GM03348 (cell line): ENCODE results near the gene FBXL16.
A peak's percentile ranks its signal among the peaks of the same experiment; 100 is the strongest.

Experiments
- DNase-seq: peaks from one replicate; pipeline ENCODE4 v3.0.0; 2012; ENCODE audit warnings: low spot score

The FBXL16 gene

DNA sequence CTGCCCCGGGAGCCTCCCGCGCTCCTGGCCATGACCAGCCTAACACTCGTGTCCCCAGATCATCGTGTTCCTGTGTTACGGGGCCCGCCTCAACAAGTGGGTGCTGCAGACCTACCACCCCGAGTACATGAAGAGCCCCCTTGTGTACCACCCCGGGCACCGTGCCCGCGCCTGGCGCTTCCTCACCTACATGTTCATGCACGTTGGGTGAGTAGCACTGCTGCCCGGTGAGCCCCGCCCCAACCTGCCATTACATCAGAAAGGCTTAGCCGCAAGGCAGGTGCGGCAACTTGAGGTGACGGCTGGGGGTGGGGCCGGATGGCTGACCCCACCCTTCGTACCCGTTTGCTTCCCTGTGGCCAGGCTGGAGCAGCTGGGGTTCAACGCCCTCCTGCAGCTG is 28.7 kb downstream of the FBXL16 start:
- no peak for DNase-seq

DNA sequence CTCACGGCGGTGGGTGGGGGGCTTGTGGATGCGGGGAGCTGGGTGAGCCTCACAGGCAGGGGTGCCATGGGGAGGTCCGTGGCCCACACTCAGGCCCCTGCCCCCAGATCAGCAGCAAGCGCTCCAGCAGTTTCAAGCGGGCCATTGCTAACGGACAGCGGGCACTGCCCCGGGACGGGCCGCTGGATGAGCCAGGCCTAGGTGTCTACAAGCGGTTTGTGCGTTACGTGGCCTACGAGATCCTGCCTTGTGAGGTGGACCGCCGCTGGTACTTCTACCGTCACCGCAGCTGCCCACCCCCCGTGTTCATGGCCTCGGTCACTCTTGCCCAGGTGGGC is 29.1 kb downstream of the FBXL16 start:
- DNase-seq: no peak

DNA sequence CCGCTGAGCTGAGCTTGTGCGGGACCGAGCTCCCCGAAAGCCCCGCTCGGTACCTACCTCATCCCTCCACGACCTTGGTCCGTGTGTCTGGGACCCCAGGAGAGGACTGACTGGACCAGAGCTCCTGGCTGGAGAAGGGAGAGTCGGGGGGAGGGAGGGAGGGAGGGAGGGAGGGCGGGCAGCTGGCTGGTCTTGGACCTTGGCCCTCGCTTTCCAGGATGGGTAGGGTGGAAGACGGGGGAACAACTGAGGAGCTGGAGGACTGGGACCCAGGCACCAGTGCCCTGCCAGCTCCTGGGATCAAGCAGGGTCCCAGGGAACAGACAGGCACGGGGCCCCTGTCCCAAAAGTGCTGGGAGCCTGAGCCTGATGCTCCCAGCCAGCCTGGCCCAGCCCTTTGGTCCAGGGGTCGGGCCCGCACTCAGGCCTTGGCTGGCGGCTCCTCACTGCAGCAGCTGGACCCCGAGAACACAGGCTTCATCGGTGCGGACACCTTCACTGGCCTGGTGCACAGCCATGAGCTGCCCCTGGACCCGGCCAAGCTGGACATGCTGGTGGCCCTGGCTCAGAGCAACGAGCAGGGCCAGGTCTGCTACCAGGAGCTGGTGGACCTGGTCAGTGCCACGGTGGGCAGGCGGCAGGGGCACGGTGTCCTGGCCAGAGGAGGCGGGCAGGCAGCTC is 29.6 kb downstream of the FBXL16 start:
- peak; percentile 18 for DNase-seq

DNA sequence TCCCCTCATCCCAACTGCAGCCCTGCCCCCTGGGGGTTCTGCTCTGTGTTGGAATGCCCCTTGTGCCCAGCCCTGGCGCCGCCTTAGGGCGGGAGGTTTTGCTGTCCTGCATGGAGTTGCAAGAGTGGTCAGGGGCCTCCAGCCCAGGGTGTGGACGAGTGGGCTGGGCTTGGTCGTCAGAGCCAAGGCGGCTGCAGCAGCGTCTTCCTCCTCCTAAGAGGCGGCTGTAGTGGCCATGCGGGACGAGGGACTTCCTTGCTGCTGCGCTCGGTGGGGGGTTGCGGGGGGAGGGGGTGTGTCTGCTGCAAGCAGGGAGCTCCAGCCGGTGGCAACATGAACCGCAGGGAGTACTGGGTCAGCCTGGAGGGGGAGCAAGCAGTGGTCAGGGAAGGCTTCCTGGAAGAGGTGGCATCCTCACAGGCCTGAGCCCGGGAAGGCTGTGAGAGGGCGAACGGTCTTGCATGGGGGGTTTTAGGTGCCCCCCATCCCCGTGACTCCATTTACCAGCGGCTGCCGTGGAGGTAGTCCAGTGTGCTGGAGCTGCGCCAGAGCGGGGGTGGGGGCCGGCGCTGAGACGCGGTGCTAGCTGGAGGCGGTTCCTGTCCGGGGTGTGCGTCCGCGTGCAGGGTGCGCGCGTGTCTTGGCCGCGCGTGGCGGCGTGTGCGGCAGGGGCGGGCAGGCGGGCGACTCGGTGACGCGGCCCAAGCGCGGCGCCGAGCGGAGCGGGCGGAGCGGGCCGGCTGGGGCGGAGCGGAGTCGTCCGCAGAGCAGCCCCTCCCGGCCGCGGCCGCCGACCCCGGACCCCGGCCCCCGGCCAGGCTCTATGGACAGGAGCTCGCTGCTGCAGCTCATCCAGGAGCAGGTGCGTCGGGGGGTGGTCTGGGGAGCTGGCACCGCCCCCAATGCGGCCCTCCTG is 30.4 kb downstream of the FBXL16 start, which contains the start of gene RHBDL1:
Gene RHBDL1, plus strand, starts transcription at position 704 of the 916 bp plus-strand sequence. Its CDS starts 120 bp downstream, at position 824.
- DNase-seq: peak; percentile 68

DNA sequence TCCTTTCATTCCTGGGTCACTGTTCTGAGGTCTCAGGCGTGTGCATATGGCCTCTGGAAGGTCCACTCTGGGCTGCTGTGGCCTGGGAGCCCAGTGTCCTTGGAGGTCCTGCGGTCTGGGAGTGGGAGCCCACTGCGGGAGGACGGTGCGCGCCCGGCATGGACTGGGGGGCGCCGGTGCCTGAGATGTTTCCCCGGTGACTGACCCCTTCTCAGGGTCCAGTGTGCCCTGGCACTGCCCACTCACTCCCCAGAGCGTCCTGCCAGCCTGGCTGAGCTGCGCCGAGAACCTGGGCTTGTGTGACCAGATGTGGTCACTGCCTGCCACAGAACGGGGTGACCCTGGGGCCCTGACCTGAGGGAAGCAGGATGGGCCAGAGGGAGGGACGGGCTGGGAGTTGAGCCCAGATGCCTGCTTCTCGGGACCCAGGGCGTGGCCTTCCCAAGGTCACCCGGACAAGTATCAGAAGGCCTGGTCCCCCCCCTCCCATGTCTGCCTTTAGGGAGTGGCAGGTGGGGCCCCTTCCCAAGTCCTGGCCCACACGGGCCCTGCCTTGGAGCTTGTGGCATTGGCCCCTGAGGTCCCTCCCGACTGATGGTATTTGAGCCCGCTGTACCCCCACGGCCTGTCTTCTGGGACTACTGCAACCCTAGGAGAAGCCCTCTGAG is 31.3 kb downstream of the FBXL16 start:
- DNase-seq: no peak

DNA sequence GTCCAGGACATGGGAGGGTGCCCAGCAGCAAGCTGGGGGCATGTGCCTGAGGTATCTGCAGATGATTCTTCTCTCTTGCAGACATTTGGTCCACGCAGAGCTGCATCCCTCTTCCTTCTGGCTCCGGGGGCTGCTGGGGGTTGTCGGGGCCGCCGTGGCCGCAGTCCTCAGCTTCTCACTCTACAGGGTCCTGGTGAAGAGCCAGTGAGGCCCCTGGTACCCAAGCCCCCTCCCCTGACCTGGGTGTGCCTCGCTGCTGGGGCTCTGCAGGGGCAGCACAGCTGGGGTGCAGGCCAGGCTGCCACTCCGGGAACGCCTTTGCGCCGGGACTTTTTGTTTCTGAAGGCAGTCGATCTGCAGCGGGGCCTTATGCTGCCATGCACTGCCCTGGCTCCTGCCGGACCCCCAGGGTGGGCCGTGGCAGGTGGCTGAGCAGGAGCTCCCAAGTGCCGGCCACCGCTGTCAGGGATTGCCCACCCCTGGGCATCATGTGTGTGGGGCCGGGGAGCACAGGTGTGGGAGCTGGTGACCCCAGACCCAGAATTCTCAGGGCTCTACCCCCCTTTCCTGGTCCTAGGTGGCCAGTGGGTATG is 32.1 kb downstream of the FBXL16 start:
- no peak for DNase-seq

DNA sequence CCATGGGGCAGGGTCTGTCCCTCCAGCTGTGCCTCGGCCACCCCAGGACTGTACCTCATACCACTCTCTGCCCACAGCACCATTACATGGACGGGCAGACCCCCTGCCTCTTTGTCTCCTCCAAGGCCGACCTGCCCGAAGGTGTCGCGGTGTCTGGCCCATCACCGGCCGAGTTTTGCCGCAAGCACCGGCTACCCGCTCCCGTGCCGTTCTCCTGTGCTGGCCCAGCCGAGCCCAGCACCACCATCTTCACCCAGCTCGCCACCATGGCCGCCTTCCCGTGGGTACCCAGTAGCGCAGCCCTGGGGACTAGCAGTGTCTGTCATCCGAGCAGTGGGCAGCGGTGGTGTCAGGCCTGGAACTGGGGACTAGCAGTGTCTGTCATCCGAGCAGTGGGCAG is 32.8 kb downstream of the FBXL16 start:
- DNase-seq: no peak

DNA sequence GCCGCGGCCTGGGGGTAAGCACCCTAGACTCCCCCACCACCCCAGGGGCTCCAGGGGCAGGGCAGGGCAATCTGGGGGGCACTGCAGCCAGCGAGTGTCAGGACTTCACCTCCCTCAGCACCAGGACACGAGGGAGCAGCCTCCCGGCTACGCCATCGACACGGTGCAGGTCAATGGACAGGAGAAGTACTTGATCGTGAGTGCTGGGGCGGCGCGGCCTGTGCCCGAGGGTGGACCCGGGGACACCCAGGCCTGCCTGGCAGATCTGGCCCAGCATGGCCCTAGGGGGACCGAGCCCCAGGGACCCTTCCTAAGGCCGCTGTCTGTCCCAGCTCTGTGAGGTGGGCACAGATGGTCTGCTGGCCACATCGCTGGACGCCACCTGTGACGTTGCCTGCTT is 33.2 kb downstream of the FBXL16 start:
- no peak for DNase-seq

DNA sequence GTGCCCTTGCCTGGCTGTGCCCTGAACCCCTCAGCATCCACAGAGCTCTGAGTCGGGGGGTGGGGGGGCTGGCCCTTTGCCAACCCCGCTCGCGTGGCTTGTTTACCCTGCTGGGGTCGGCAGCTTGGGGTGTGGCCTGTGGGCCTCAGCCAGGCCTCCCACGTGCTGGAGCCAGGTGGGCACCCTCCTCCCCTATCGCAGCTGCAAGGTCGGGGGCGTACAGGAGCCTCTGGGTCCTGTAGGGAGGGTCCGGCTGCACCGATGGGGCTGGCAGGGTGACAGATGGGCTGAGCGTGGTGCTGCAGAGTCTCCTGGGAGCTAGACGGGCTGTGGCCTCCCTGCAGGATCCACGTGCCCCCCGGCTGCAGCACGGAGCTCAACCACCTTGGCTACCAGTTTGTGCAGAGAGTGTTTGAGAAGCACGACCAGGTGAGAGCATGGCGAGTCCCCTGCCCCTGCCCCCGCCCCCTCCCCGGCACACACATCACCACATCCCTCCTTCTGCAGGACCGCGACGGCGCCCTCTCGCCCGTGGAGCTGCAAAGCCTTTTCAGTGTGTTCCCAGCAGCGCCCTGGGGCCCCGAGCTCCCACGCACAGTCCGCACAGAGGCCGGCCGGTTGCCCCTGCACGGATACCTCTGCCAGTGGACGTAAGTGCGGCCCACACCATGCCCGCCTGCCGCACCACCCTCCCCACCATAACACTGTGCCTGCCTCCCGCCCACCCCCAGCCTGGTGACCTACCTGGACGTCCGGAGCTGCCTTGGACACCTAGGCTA is 34.1 kb downstream of the FBXL16 start:
- DNase-seq: no peak

DNA sequence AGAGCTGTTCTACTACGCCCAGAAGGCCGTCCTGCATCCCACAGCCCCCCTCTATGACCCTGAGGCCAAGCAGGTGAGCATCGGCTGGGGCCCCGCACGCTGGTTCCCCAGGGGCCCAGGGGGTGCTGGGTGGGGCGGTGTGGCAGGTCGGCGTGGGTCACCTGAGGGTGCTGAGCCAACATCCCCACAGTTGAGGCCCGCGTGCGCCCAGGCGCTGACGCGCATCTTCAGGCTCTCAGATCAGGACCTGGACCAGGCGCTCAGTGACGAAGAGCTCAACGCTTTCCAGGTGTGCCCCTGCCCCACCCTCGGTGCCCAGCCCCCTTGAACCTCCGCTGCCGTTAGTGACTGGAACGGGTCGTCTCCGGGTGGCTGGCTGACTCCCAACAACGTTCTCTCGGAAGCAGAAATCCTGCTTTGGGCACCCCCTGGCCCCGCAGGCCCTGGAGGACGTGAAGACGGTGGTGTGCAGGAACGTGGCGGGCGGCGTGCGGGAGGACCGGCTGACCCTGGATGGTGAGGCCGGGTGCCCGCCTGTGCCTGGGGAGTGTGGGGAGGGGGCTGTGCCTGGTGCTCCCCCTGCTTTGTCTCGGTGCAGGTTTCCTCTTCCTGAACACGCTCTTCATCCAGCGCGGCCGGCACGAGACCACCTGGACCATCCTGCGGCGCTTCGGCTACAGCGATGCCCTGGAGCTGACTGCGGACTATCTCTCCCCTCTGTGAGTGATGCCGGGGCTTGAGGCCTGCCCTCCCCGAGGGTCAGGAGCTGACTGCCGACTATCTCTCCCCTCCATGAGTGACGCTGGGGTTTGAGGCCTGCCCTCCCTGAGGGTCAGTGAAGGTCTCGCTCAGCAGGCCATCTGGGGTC is 34.9 kb downstream of the FBXL16 start:
- DNase-seq: no peak

DNA sequence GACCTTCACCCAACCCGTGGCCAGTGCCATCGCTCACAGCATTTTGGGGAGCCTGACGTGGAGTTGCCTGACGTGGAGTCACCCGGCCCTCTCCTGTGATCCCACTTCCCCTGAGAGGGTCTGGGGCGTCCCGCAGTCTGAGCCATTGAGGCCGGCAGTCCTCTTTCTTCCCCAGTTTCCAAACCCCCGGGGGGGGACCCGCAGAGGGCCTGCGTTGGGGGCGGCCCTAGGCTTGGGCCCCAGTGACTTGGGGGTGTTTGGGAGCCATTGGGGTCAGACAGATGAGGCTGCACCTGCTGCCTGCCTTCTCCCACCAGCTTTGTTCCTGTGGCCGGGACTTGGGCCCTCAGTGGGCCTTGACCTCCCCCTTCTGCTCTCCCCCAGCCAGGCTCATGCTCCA is 35.9 kb downstream of the FBXL16 start:
- DNase-seq: no peak

DNA sequence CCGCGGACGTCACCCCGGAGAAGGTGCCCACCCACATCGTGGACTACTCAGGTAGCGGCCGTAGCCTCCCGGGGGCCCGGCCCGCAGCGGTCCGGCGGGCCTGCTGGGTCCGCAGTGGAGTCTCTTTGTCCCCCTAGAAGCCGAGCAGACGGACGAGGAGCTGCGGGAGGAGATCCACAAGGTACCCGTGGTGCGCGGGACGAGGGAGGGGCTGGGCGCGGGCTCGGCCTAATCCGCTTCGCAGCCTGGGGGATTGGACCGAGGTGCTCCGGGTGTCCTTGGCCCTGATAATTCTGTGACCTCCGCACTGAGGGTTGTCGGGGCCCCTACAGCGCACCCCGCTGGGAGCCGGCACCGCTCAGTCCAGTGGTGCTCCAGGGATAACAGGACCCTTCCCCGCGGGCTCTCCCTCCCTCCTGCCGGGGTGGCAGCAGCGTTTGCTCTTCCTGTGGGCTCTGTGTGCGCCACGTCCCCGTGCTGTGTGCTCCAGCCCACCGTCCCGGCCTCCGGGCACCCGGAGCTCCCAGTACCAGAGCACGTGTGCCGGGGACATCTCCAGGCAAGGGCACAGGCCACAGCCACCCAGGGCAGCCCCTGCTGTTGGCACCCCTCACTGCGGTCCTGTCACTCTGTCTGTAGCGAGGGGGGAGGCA is 37.0 kb downstream of the FBXL16 start:
- DNase-seq: peak; percentile 28

DNA sequence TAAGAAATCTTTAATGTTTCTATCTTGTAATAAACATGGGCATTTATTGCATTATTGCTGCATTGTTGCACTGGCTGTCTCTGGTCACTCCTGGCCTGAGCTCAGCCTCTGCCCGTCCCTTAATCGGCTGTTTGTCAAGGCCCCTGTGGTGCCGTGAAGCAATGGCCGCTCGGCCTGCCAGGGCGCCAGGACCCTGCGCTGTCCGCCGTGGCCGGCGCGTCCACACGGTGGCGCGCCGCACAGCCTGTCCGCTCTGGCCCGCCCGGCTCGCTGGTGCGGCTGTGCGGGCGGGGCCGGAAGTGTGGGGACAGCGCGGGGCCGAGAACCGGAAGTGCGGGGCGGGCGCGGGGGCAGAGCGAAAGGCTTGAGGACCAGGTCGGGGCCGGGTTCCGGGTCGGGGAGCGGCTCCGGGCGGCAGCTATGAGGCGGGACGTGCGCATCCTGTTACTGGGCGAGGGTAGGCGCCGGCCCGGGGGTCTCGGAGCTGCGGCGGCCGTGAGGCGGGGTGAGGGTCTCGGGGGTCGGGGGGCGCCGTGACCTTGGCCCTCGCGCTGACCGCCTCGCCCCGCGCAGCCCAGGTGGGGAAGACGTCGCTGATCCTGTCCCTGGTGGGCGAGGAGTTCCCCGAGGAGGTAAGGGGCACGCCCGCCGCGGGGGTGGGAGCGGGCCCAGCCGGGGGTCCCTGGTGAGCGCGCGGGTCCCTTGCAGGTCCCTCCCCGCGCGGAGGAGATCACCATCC is 37.7 kb downstream of the FBXL16 start, which contains the start of gene RHOT2:
Gene RHOT2, plus strand, starts transcription at position 353 of the 739 bp plus-strand sequence. Its CDS starts 68 bp downstream, at position 421.
- DNase-seq: peak; percentile 96

DNA sequence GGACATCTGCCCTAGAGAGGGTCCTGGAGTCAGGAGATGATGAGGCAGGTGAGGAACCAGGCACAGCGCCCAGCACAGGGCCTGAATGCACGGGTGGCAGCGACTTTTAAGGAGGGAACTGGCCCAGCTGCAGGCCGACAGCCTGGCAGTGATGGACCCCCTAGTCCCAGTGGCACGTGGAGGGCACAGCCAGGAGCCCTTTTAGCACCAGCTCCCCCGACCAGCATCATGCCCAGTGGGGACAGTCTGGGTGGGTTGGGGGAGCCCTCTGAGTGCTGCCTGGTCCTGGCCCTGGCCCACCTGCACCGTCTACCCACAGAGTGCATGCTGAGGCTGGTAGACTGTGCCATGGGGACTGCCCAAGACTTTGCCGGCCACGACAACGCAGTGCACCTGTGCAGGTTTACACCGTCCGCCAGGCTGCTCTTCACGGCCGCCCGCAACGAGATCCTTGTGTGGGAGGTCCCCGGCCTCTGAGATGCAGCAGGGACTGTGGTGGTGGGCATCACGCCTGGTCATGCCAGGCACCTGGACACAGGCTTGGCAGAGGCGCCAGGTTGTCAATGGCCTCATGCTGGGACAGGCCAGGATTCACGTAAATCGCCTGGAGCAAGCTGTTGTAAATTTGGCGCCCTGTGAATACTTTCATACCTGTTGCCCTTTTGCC is 38.4 kb downstream of the FBXL16 start:
- DNase-seq: no peak

DNA sequence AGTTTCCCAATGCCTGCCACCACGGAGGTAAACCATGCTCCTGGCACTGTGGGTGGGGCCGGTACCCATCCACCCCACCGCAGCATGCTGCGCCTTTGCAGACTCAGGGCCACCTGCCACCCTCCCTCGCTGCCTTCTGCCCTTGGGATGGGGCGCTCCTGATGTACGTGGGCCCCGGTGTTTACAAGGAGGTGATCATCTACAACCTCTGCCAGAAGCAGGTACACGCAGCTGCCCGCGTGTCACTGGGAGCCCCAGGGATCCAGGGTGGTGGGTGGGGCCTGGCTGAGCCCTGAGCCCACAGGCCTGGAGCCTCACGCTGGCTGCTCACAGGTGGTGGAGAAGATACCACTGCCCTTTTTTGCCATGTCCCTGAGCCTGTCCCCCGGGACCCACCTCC is 39.0 kb downstream of the FBXL16 start:
- no peak for DNase-seq

DNA sequence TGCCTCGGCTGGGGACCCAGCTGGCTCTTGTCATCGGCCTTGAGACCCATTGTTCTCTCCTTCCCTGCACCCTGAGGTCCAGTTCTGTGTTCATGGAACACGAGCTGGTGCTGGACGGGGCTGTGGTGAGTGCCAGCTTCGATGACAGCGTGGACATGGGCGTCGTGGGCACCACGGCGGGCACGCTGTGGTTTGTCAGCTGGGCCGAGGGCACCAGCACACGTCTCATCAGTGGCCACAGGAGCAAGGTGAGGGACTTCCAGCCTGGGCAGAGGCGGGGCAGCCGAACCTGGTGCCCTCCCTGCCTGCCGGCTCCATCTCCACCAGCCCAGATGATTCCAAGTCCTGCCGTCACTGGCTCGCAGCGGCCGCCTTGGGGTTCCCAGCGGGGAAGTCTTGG is 43.0 kb downstream of the FBXL16 start:
- DNase-seq: no peak

DNA sequence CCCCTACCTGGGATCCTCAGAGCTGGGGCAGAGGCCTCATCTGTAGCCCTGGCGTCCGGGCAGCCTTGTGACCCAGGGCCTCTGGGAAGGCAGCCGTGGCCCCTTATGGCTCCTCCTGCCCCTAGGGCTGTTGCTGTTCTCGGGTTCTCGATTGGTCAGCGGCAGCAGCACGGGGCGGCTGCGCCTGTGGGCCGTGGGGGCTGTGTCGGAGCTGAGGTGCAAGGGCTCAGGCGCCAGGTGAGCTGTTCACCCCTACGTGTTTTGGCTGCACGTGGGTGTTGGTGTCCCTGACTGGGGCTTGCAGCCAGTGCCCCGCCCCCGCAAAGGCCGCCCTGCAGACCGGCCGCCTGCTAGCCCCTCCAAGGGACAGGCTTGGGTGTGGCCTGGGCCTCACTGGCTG is 43.5 kb downstream of the FBXL16 start:
- no peak for DNase-seq

DNA sequence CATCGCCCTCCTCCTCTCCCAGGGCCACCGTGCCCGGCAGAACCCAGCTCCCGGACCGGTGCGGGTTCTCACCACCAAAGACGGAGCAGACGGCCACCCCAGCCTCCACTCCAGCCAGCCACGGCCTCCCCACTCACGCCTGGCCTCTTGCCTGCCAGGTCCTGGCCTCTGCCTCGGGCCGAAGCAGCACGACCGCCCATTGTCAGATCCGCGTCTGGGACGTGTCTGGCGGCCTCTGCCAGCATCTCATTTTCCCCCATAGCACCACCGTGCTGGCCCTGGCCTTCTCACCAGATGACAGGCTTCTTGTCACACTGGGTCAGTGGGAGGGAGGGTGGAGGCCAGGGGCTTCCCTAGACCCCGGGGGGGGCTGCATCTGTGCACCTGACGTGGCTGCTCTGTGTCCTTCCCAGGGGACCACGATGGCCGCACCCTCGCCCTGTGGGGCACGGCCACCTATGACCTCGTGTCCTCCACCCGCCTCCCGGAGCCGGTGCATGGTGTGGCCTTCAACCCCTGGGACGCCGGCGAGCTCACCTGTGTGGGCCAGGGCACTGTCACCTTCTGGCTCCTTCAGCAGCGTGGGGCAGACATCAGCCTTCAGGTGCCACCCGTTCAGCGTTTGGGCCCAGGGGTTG is 44.3 kb downstream of the FBXL16 start:
- DNase-seq: no peak
